IPS-18c (cell line): ENCODE data around the gene EXOC4.

Experiments used
- H3K4me3 ChIP-seq: 2 replicates; pipeline ENCODE4 v1.7.0; 2013; ENCODE audit warnings: low read depth, mild to moderate bottlenecking, low read length, moderate library complexity; ENCODE audit not compliant: insufficient read depth
- H3K9me3 ChIP-seq: one replicate; pipeline ENCODE4 v1.6.1; 2013; ENCODE audit warnings: mild to moderate bottlenecking, low read length, moderate library complexity; ENCODE audit not compliant: control insufficient read depth, insufficient read depth

EXOC4 gene

DNA sequence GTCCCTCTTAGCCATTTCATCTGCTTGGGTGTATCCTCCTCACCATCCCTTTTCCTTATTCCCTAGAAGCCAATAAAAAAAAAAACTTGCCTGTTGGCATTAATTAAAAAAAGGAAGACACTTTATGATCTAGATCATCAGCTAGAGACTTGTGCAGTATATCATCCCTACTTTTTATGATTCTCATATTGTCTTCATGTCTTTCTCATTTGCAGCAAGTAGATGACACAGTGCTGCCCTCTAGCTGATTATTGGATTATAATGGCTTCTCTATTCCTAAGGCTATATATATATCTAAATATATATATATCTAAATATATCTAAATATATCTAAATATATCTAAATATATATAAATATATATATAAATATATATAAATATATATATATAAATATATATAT is 601.9 kb downstream of the EXOC4 start:
- Histone ChIP-seq H3K4me3 (no peak overlapping the region), H3K9me3 (no peaks in the 10 kb centered on the region)

DNA sequence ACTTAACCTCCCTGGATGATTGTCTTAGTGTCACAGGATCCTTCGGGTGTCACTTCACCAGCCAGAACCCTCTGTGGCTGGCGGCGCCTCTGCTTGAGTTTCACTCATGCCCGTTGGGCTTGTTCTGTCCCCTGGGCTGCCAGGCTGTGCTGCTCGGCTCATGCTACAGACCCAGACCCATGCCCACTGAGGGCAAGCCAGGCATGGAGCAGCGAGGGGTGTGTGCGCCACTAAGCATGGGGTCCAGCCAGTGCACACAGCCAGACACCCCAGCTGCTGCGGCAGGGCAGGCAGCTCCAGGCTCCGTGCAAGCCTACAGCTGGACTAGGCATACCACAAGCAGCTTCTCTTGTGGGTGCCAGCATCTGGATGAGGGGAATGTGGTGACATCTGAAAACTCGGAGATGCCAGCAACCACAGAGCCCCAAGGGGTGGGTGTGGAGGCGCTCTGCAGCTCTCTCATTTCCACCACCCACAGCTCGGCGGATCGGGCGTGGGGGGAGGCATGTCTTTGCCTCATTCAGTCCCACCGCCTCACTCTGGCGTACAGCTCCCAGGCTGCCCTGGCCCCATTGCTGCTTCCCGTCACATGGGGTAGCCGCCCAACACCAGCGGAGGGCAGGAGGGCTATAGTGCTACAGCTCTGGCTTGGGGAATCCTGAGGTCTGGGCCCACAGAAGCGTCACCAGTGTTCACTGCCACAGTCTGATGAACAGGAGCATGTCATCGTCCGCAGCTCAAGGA is 604.7 kb downstream of the EXOC4 start:
- Histone ChIP-seq H3K4me3 (no peak overlapping the region), H3K9me3 (no peaks in the 10 kb centered on the region)

DNA sequence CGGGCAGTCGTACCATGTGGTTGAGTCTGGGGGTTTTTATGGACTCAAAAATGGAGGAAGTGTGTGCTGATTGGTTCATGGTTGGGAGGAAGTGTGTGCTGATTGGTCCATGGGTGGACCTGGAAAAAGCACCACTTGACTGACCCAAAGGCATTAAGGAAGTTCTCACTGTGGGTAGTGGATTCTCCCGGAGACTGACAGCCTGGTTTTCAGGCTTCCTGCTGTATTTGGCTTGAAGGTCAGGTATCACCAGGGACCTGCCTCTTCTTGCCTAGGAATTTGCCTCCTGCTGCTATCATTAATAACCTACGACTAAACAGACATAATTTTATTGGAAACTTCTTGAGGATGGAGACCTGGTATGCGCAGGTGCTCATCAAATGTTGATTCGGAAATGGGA is 605.4 kb downstream of the EXOC4 start:
- Histone ChIP-seq H3K4me3 (no peak overlapping the region), H3K9me3 (no peaks in the 10 kb centered on the region)

DNA sequence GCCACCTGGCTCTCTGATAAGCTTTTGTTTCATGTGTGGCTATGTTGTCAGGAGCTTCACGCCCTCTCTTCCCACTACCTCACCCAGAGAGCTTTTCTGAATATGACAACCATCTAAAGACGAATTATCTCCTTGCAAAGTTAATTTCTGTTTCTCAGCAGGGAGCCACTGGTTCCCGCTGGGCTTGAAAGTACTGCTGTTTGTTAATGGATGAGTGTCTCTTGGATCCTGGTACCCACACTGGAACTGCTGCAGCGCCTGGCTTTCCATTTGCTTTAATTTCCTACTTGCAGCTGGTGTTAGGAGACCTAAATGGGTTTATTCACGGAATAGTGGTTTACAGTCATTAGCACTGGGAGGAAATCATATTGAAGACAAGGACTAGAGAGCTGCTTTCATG is 606.4 kb downstream of the EXOC4 start:
- no peaks in the 10 kb centered on the region for H3K9me3 ChIP-seq
- H3K4me3 ChIP-seq = no peak overlapping the region

DNA sequence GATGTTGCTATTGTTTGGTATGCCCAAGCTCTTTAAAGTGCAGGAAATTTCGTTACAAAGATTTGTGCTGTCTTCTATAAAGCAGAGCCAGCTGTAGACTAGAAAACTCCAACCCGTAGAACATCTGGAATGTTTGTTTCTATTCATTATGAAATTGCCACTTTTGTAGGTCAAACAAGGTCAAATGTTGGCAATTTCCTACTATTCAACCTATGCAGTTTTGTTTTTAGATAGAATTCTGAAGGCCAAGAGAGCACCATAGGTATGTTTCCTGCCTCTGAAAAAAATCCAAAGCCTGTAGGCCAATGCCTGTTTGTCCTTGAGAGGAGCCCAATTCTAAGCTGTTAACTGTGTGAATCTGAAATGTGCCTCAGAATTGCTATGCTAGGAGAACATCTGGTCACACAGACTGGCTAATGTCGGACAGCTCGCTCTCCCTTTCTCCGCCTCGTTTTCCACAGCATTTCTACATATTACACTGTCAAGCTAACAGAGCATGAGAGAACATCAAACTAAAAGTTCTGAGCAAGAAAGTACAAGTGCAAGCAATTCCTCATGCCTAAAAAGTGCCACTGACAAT is 607.1 kb downstream of the EXOC4 start:
- H3K4me3 ChIP-seq = no peak overlapping the region
- H3K9me3 ChIP-seq = no peaks in the 10 kb centered on the region

DNA sequence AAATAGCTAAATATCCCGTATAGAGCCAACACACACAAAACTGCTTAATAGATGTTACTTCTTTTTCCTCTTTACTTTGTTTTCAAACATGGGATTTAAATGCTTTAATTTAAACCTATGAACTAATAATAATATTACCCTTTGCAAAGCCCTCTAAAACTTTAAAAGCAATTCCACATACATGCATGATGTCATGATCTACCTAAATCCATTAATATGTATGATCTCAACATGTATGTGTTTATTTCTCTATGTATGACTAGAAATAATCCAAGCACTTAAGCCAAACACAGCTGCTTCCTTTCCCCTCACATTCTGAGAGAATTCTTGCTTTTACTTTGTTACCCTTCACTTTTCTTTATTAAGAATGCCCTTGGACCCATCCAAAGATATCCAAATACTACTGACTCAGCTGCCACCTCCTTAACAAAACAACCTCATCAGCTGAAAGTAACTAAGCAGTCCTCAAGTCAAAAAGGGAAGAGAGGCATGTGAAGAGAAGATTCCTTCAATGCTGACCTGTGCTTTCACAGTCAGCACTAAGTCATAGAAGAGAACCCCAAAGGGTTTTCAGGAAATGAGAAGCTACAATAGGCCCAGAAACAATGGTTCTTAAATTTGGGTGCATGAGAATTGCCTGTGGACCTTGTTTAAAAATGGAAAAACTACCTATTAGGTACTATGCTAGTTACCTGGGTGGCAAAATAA is 607.9 kb downstream of the EXOC4 start:
- H3K4me3 ChIP-seq = no peak overlapping the region

DNA sequence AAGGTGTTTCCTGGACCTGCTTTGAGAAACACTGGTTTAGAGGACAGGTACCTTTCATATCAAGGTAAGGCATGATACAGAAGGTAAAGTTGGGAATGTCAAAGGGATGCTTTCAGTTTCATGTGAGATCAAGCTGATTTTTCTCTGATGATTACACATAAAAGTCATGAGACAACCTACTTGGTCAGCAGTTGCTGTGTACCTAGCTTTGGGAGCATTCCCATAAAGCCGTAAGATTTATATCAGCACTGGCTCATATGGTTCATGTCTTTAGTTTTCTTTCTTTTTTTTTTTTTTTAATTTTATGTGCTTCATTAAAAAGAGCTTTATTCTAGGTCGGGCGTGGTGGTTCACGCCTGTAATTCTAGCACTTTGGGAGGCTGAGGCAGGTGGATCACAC is 609.0 kb downstream of the EXOC4 start:
- Histone ChIP-seq H3K4me3 (no peak overlapping the region), H3K9me3 (no peaks in the 10 kb centered on the region)

More for the DNA sequence above, 607.9 kb downstream of the EXOC4 start:
- H3K9me3 ChIP-seq = no peaks in the 10 kb centered on the region

DNA sequence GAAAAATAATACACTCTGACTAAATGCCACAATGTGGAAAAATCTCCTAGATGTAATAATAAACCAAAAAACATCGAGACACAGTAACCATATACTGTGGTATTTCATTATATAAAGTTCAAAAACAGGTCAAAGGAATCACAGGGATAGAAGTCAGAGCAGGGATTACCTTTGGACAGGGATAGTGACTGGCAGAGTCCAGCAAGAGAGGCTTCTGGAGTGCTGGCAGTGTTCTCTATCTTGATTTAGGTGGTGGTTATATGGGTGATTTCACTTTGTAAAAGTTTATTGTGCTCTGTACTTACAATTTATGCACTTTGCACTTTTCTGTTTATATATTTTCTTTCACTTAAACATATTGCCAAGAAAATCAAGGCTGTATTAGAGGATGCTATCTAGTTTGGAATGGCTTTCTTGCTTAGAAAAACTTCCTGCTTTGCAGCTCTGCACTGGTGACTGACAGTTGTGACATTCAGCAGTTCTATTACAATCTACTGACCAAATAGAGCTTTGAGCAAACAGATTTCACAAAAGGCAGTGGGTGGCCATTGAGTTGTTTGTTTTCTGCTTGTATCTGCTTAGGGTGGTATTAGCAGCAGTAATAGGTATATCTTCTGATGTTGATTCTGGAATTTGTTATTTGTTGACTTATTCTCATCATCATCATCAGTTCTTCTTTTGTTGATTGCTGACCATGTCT is 610.6 kb downstream of the EXOC4 start:
- no peak overlapping the region for H3K4me3 ChIP-seq

DNA sequence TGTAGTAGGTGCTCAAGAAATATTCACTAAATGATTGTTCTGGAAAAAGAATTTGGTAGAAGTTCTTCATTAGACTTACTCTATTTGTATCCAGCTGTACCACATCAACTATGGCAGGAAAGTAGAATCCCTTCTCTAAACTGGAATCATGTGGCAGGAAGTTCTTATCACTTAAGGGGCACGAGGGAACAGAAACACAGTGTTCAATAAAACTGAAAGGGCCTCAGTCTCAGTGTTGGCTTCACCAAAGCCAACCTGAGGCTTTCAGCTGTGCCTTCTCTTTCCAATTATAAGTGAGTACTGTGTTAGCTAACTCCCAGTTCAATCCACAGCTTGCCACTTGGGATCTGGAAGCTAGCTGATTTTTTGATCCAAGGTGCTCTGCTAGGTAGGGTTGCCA is 616.7 kb downstream of the EXOC4 start:
- Histone ChIP-seq H3K4me3 (no peak overlapping the region), H3K9me3 (no peaks in the 10 kb centered on the region)

More for the DNA sequence above, 610.6 kb downstream of the EXOC4 start:
- no peaks in the 10 kb centered on the region for H3K9me3 ChIP-seq

DNA sequence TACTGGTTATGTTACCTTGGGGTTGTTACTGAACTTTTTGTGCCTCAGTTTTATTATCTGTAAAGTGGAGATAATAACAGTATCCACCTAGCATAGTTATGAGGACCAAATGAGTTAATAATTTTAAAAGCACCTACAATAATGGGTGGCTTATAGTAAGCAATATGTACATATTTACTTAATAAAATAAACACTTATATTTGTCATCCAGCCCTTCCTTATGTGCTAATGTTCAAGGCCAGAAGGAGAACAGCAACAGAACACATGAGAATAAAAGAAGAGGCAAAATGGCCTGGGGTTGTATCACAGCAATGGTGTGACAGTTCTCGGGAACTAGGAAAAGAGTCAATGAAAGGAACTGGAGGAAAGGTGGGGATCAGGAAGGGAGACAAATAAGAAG is 618.9 kb downstream of the EXOC4 start:
- Histone ChIP-seq H3K9me3 (no peaks in the 10 kb centered on the region), H3K4me3 (no peak overlapping the region)

DNA sequence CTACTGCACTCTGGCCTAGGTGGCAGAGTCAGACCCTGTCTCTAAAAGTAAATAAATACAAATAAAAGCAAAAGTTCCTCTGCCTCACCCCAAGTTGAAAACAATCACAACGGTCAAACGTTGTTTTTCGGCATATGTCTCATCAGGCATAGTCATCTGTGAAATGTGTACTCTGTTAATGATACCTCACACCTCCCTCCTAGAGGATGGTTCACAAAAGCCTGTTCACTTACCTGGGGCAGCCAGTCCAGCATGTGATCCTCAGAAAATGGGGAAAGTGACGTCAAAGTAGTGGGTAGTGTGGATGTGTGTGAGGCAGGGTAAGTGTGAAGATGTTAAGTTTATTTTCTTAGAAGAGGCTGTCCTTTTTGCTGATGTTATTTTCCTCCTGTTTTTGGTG is 620.3 kb downstream of the EXOC4 start:
- H3K4me3 ChIP-seq = no peak overlapping the region
- H3K9me3 ChIP-seq = no peaks in the 10 kb centered on the region

DNA sequence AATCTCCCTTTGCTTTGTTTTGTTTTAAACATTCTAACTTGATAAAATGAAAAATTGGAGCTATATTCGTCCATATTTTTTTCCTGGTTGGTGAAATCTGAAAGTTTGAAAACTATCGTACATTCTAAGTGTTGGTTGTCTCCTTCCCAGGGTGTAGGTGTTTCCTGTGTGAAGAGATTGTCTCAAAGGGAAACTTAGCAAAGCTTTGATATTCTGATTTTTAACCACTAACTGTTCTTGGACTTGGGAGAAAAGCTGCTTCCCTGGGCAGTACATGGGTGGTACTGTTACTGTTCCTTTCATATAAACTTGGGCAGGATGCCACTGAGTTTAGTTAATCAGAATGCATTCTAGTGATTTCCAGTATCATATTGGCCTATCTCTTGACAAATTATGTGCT is 620.8 kb downstream of the EXOC4 start:
- Histone ChIP-seq H3K4me3 (no peak overlapping the region), H3K9me3 (no peaks in the 10 kb centered on the region)

DNA sequence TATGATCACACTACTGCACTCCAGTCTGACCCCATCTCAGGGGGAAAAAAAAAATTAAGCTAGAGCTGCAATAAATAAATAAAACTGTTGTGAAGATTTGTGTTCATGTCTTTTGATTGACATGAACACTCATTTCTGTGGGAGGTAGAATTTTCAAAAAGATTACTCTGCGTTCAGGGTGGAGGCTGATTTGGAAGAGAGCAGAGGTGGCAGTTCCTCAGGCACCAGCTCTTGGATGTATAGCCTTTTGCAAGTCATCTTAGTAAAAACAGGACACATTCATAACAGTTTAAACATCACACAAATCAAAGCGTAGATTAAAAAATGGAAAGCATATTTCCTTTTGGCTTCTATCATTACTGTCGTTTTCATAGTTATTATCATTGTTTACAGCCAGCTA is 630.7 kb downstream of the EXOC4 start:
- H3K9me3 ChIP-seq = no peaks in the 10 kb centered on the region
- no peak overlapping the region for H3K4me3 ChIP-seq

DNA sequence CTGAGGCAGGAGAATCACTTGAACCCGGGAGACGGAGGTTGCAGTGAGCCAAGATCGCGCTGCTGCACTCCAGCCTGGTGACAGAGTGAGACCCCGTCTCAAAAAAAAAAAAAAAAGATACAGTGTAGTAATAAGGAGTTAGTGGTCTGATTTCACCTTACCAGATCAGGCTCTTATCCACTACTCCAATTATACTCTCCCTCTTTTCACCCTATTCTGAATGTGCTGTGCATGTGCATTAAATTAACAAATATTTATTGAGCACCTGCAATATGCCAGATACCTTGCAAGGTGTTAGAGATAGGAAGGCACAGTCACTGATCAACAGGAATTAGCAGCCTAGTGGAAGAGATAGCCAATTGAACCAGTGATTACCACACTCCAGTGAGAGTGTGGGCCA is 632.3 kb downstream of the EXOC4 start:
- H3K9me3 ChIP-seq = no peaks in the 10 kb centered on the region
- no peak overlapping the region for H3K4me3 ChIP-seq

DNA sequence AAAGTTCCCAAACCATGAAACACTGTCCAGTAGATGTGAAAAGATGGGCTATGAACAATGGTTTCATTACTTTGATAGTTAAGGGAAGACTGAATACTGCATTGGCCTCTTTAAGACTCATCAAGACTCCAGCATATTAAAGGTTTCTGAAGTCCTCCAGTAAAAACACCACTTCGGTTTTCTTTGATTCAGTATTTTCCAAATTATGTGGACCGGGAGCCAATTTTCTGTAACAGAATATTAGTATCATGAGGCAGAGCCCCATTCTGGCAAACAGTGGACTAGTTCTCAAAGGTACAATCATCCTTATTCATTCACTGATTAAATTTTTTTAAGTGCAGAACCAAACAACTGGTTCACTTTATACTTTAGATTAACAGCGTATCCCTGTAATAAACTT is 633.2 kb downstream of the EXOC4 start:
- Histone ChIP-seq H3K9me3 (no peaks in the 10 kb centered on the region), H3K4me3 (no peak overlapping the region)

DNA sequence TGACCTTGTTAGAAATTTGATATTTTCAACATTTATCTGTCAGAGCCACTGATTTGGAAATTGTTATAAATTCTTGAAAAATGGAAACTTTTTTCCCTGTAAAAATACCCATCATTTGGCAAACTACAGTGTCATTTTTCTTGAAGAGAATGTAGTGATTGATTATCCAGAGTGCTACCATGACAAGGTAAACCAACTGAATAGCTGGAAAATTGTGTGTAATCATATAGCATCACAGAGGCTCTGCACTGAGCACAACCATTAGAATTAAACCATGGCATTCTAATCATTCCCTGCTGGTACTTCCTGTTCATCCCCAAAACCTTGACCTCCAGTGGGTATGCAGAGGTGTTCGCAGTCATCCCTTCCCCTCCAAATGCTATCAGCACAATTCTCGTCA is 633.9 kb downstream of the EXOC4 start:
- Histone ChIP-seq H3K4me3 (no peak overlapping the region), H3K9me3 (no peaks in the 10 kb centered on the region)

DNA sequence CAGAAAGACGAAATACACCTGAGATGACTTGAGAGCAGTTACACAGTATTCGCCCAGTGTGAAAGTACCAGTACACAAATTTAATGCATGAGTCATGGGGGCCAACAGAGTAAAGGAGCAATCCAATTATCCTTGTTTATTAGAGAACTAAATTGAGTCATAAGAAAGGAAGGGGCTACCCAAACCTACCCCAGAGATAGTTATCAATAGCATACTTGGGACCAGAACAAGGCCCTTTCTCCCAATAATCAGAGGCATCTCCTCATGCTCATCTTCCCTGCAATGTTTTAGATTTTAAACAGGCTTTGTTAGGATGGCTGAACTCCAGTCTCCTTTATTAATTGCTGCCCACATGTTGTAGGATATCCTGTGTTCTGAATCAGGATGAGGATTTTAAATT is 634.6 kb downstream of the EXOC4 start:
- no peak overlapping the region for H3K4me3 ChIP-seq
- no peaks in the 10 kb centered on the region for H3K9me3 ChIP-seq
